Measurements from ENCODE around the gene COLQ.

Gene COLQ

GRCh38 chr3:15501126-15501525, 20.4 kb downstream of the COLQ start:
- no peak overlapping the region for H3K4me3 ChIP-seq (ENCODE audit: low read depth, low read length)
- TF ChIP-seq CTCF (IDR thresholded peaks at IDR 0.05; ENCODE audit: borderline replicate concordance, insufficient read depth, low read depth, low read length), result no peak

GRCh38 chr3:15500107-15500724, 21.3 kb downstream of the COLQ start:
- H3K4me3 ChIP-seq (ENCODE audit: low read depth, low read length), result no peak overlapping the region
- TF ChIP-seq CTCF (IDR thresholded peaks at IDR 0.05; ENCODE audit: borderline replicate concordance, insufficient read depth, low read depth, low read length), result no peak

- H3K4me3 ChIP-seq (ENCODE audit: low read depth, low read length), result no peak overlapping the region
- no peak for TF ChIP-seq CTCF (IDR thresholded peaks at IDR 0.05; ENCODE audit: borderline replicate concordance, insufficient read depth, low read depth, low read length)
Measured at GRCh38 chr3:15499536-15499935, 22.0 kb downstream of the COLQ start.

GRCh38 chr3:15498431-15499214, 22.9 kb downstream of the COLQ start:
- no peak for TF ChIP-seq CTCF (IDR thresholded peaks at IDR 0.05; ENCODE audit: borderline replicate concordance, insufficient read depth, low read depth, low read length)
- no peak overlapping the region for H3K4me3 ChIP-seq (ENCODE audit: low read depth, low read length)

- TF ChIP-seq CTCF (IDR thresholded peaks at IDR 0.05; ENCODE audit: borderline replicate concordance, insufficient read depth, low read depth, low read length), result no peak
Measured at GRCh38 chr3:15497964-15498363, 23.5 kb downstream of the COLQ start.

GRCh38 chr3:15496341-15496664, 25.2 kb downstream of the COLQ start:
- TF ChIP-seq CTCF (IDR thresholded peaks at IDR 0.05; ENCODE audit: borderline replicate concordance, insufficient read depth, low read depth, low read length), result no peak
- no peak overlapping the region for H3K4me3 ChIP-seq (ENCODE audit: low read depth, low read length)

More at GRCh38 chr3:15497964-15498363, 23.5 kb downstream of the COLQ start:
- H3K4me3 ChIP-seq (ENCODE audit: low read depth, low read length), result no peak overlapping the region

Data from GM12875 (cell line).